Breast epithelium (tissue), 4 donors: ENCODE measurements around the gene ZMIZ2. TPM values are rescaled to one million over a fixed set of nuclear protein-coding genes. Genes with fewer than 3 reads are reported as not detected.

Experiments
- DNase-seq, 2 donors: peaks; one replicate each; pipeline ENCODE4 v3.0.0-alpha.2; 2019; ENCODE audit warnings: low spot score in 2 of 2
- H3K27ac ChIP-seq, 2 donors: fragments of 200-600 bp; sonication (generic) in 1 of 2; one replicate each; pipeline ENCODE4 v1.5.1; 2016 to 2019; ENCODE audit warnings: mild to moderate bottlenecking in 1 of 2
- H3K27me3 ChIP-seq, 2 donors: fragments of 200-600 bp; sonication (generic) in 1 of 2; one replicate each; pipeline versions ENCODE4 v1.5.1 to v1.6.0; 2017 to 2019; ENCODE audit warnings: control low read depth in 1 of 2, mild to moderate bottlenecking in 1 of 2
- H3K36me3 ChIP-seq: fragments of 200-600 bp; one replicate; pipeline ENCODE4 v1.5.1; 2019
- H3K4me1 ChIP-seq, 2 donors: fragments of 200-600 bp; sonication (generic); one replicate each; pipeline ENCODE4 v1.5.1; 2016 to 2019; ENCODE audit warnings: control low read depth in 1 of 2
- H3K4me3 ChIP-seq, 3 donors: fragments of 200-600 bp; sonication (generic); 1 replicate in 2 of 3; 2 replicates in 1 of 3; pipeline ENCODE4 v1.5.1; 2016 to 2019; ENCODE audit warnings: mild to moderate bottlenecking in 3 of 3, moderate library complexity in 2 of 3
- H3K9me3 ChIP-seq, 2 donors: fragments of 200-600 bp; sonication (generic) in 1 of 2; one replicate each; pipeline ENCODE4 v1.5.1; 2016 to 2019; ENCODE audit warnings: control low read depth in 1 of 2
- CTCF ChIP-seq, 3 donors: fragments of 450-650 bp; IDR thresholded peaks; one replicate each; pipeline ENCODE4 v1.5.1; 2016 to 2017; ENCODE audit warnings: antibody characterized with exemption in 3 of 3, mild to moderate bottlenecking in 3 of 3, moderate library complexity in 3 of 3
- POLR2A ChIP-seq: fragments of 450-650 bp; IDR thresholded peaks from one replicate; pipeline ENCODE4 v1.6.1; 2016; ENCODE audit warnings: antibody characterized with exemption, mild to moderate bottlenecking, moderate library complexity
- POLR2AphosphoS5 ChIP-seq, 3 donors: sonication (generic); formaldehyde crosslinking; IDR thresholded peaks; one replicate each; pipeline ENCODE4 v1.6.1; 2017; ENCODE audit warnings: antibody characterized with exemption in 3 of 3
- intact Hi-C: fragments of 100-400 bp; cut with DNase I; formaldehyde crosslinking; loops from one replicate; pipeline ENCODE4 v1.15.1; 2023; ENCODE audit warnings: low total_unique reads
- total RNA-seq, 3 donors: library from RNA; depleted of rRNA; stranded (reverse); fragments of >200 nt; gene quantifications; one replicate each; pipeline ENCODE4 v1.1.0, GENCODE V29; 2016

The ZMIZ2 gene
- total RNA-seq, 3 donors from 2014 or later = 12.5 to 30.1 (median 23.6) TPM

- Histone ChIP-seq H3K27me3 (no peaks in the 10 kb centered on the region), H3K4me1 (no peaks in the 10 kb centered on the region), H3K9me3 (no peaks in the 10 kb centered on the region), H3K4me3 (no peak overlapping the region), H3K36me3 (no peaks in the 10 kb centered on the region), H3K27ac (no peak overlapping the region)
- no peak for TF ChIP-seq POLR2A
- no peak for TF ChIP-seq POLR2AphosphoS5 (IDR thresholded peaks at IDR 0.05)
- TF ChIP-seq CTCF (IDR thresholded peaks at IDR 0.05) = no peak
- no peak for DNase-seq
- intact Hi-C loops = no loop called here
Measured at GRCh38 chr7:44805950-44806349, 57.3 kb downstream of the ZMIZ2 start.

DNA sequence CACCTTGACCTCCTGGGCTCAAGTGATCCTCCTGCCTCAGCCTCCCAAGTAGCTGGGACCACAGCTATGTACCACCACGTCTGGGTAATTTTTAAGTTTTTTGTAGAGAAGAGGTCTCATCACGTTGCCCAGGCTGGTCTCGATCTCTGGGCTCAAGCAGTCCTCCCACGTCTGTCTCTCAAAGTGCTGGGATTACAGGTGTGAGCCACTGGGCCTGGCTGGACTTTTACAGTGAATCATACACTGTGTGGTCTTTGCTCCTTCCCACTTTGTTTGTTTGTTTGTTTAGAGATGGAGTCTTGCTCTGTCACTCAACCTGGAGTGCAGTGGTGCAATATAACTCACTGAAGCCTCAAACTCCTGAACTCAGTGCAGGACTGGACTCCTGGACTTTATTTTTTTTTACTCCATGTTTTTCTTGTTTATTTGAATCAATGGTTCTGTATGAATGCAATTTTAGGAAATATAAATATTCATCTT lies 60.3 kb downstream of the ZMIZ2 start:
- H3K4me1 ChIP-seq = no peaks in the 10 kb centered on the region
- intact Hi-C loops = no loop called here
- H3K4me3 ChIP-seq = no peak overlapping the region
- no peaks in the 10 kb centered on the region for H3K36me3 ChIP-seq
- no peaks in the 10 kb centered on the region for H3K27me3 ChIP-seq
- TF ChIP-seq POLR2AphosphoS5 (IDR thresholded peaks at IDR 0.05) (no peak), CTCF (IDR thresholded peaks at IDR 0.05) (no peak)
- no peak for DNase-seq
- no peak overlapping the region for H3K27ac ChIP-seq
- no peaks in the 10 kb centered on the region for H3K9me3 ChIP-seq

DNA sequence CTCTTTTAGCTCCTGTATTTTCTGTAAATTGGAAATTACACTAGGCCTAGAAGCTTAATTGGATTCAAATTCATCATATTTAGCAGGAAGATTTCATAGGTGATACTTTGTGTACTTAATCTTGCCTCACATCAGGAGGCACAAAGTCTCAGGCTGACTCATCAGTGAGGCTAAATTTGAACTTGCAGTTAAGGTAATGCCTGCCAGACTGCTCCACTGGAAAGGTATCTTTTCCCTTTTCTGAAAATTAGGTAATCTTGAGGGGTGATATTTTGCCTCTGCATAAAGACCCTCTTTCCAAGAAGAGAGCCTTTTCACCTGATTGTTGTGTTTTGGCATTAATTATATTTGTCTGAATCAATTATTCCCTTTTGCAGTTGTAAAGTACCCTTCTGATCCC lies 62.4 kb downstream of the ZMIZ2 start:
- Histone ChIP-seq H3K4me1 (no peaks in the 10 kb centered on the region), H3K27ac (no peak overlapping the region), H3K36me3 (no peaks in the 10 kb centered on the region), H3K9me3 (no peaks in the 10 kb centered on the region), H3K4me3 (no peak overlapping the region), H3K27me3 (no peaks in the 10 kb centered on the region)
- TF ChIP-seq POLR2AphosphoS5 (IDR thresholded peaks at IDR 0.05) = no peak
- TF ChIP-seq POLR2A = no peak
- TF ChIP-seq CTCF (IDR thresholded peaks at IDR 0.05) = no peak
- DNase-seq = no peak
- intact Hi-C loops = no loop called here

- no peak overlapping the region for H3K27ac ChIP-seq
- no peak for DNase-seq
- intact Hi-C loops = no loop called here
- no peak overlapping the region for H3K4me3 ChIP-seq
- TF ChIP-seq CTCF (IDR thresholded peaks at IDR 0.05) (no peak), POLR2AphosphoS5 (IDR thresholded peaks at IDR 0.05) (no peak), POLR2A (no peak)
- no peaks in the 10 kb centered on the region for H3K27me3 ChIP-seq
- H3K9me3 ChIP-seq = no peaks in the 10 kb centered on the region
- no peaks in the 10 kb centered on the region for H3K36me3 ChIP-seq
- H3K4me1 ChIP-seq = no peaks in the 10 kb centered on the region
Measured at GRCh38 chr7:44811571-44811970, 62.9 kb downstream of the ZMIZ2 start.

GRCh38 chr7:44814919-44815318 lies 66.3 kb downstream of the ZMIZ2 start:
- Histone ChIP-seq H3K9me3 (no peaks in the 10 kb centered on the region), H3K4me1 (no peaks in the 10 kb centered on the region), H3K4me3 (no peak overlapping the region), H3K27ac (no peak overlapping the region), H3K27me3 (no peaks in the 10 kb centered on the region), H3K36me3 (no peaks in the 10 kb centered on the region)
- intact Hi-C loops = no loop called here
- TF ChIP-seq POLR2AphosphoS5 (IDR thresholded peaks at IDR 0.05) = no peak
- no peak for TF ChIP-seq CTCF (IDR thresholded peaks at IDR 0.05)
- TF ChIP-seq POLR2A = no peak
- no peak for DNase-seq
